ENCODE measurements around the gene ANKS1B. TPM values are rescaled to one million over a fixed set of nuclear protein-coding genes. Genes with fewer than 3 reads are reported as not detected.

Gene ANKS1B
- total RNA-seq, 2 donors from 2014 or later = 32.7 to 37.1 TPM

DNA sequence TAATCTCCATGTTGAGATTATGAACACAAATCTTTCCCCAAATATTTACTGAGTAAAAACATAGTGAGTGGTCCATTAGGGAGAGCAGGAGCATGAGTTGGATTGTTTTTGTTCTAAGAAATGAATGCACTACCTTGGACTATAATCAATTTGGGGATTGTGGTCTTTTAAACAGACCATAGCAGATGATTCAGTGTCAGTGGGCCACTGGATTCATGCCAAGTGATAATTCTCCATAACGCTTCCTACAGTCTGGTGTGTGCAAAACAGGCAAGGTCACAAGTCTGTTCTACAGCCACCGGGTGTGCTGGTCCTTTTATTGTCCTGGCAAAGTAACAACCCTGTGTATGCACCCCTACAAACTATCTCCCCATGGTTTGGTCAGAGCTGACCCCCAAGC, 1073.3 kb downstream of the ANKS1B start:
- intact Hi-C loops (cut with DNase I) = no loop called here
- no peak for DNase-seq (ENCODE audit: low spot score)

DNA sequence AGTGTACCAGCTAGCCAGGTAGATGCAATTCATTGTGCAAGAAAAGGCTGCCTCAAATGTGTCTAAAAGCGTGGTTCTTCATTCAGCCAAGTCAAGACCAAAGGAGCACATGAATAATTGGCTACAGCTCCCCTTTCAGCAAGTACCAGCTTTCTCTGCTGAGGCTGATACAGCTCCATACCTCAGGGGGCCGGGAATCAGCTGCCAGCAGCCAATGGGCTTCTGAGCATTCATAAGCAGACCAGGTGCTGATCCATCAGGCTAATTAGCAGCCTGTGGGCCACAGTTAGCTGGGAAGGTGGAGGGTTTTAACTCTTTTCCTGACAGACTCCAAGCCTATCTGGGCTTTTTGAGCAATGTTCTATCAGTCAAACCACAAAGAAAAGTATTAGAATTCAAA, 1075.0 kb downstream of the ANKS1B start:
- DNase-seq (ENCODE audit: low spot score) = no peak
- intact Hi-C loops (cut with DNase I) = no loop called here

DNA sequence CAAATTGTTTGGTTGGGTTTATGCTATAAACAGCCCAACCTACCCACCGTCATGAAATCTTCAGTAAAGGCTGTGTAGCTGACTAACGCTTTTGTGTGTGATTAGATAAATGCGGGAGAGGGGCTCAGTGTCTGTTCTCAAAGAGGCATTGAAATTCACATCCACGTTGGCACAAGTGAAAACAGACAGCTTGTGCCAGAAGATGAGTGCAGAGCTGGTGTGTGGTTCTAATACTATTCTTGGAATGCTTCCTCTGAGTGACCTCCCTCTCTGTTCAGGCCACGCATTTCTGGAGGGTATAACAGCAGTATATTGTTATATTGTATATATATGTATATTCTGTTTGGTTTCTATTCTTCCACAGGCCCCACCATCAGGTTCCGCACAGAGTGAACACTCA, 1075.9 kb downstream of the ANKS1B start:
- no peak for DNase-seq (ENCODE audit: low spot score)
- intact Hi-C loops (cut with DNase I) = no loop called here

DNA sequence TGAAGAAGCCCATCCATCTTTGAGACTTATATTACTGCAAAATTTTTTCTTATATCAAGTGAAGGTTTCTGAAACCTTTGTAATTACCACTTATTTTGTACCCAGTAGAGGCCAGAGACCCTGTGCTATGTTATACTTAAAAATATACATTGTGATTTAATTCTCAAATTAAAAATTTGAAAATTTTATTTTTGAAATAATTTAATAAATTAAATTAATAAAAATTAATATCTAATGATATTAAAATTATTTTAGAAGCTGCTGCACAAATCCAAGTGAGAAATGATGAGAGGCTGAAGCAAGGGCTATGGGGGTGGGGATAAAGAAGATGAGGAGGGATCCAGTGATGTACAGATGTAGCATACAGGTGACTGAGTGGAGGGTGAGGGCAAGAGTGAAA, 1080.9 kb downstream of the ANKS1B start:
- intact Hi-C loops (cut with DNase I) = no loop called here
- no peak for DNase-seq (ENCODE audit: low spot score)

DNA sequence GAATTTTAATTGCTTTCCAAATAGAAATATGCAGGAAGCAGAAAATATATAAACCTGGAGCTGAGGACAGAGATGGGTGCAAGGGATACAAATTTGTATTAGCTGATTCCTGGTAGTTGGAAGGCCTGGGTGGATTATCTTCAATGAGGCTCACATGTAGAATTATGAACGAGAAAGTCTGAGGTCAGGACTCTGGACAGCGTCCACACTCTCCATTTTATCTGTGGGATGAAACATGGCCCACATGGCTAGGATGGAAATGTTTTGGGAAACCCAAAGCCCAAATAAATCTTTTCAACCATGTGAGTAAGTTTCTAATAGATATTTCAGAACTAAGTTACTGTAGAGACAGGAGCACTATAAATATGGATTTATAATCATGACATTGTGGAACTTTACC, 1083.5 kb downstream of the ANKS1B start:
- intact Hi-C loops (cut with DNase I) = no loop called here
- DNase-seq (ENCODE audit: low spot score) = no peak

DNA sequence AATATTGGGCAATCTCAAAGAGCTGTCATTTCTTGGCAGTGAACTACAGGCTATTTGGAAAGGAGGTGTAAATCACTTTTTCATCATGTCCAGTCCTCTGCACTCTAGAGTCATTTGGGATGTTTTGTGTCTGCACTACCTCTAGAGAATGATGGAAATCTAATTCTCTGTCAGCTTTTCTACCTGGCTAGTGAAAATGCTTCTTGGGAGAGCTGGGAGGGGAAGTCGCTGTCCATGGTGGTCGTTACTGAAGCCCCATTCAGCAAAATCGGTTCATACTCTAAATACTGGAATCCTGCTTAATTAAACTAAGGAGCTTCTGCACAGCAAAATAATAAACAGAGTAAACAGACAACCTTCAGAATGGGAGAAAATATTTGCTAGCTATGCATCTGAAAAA, 1087.8 kb downstream of the ANKS1B start:
- intact Hi-C loops (cut with DNase I) = no loop called here

DNA sequence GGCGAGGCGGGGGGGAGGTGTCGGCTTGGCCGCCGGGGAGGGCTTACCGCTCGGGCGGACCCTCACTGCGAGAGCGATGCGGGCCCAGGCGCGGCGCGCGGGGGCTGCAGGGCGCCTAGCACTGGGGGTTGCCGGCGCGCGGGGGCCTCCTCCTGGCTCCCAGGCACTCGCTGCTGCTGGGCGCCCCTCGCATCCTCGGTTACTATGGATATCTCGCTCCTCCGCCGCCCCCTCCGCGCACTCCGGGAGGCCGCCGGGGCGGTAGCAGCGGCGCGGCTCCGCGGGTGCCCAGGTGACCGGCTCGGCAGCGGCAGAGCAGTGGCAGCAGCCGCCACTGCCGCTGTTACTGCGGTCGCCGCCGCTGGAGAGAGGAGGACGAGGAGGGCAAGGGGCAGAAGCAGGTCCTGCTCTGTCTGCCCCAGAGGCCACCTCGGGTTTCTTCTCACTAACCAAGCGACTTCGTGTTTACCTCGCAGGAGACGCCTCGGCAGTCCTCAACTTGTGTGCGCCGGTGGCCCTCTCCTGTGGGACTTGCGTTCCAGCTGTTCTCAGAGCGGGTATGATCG, 1089.6 kb downstream of the ANKS1B start:
- DNase-seq (ENCODE audit: low spot score) = no peak
- intact Hi-C loops (cut with DNase I) = no loop called here

More for the DNA sequence above, 1087.8 kb downstream of the ANKS1B start:
- DNase-seq (ENCODE audit: low spot score) = no peak

DNA sequence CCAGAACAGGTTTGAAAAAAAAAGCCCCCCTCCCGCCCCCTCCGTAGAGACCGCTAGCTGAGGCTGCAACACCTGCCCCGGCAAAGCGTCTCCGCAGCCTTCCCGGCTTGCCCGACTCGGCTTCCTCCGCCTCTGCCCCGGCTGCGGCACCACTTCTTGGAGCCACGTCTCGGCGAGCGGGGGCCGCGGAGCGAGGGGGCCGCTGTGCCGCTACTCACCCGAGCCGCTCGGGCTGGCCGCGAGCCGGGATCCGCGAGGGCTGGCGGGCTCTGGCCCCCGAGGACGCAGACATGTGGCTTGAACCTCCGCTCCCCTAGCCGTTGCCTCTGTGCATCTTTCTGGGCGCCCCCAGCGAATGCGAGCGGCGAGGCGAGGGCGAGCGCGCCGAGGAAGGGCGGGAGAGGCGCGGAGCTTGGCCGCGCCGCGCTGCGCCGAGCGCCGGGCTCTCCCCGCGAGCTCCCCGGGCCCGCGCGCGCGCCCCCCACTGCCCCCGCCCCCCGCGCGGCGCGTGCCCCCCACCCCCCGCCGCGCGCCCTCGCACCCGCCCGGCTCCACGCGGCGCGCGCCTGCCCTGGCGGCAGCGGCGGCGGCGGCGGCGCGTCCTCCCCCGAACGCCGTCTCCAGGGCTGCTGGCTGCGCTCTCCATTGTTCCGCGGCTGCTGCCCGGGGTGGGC, 1090.2 kb downstream of the ANKS1B start:
- intact Hi-C loops (cut with DNase I) = no loop called here

DNA sequence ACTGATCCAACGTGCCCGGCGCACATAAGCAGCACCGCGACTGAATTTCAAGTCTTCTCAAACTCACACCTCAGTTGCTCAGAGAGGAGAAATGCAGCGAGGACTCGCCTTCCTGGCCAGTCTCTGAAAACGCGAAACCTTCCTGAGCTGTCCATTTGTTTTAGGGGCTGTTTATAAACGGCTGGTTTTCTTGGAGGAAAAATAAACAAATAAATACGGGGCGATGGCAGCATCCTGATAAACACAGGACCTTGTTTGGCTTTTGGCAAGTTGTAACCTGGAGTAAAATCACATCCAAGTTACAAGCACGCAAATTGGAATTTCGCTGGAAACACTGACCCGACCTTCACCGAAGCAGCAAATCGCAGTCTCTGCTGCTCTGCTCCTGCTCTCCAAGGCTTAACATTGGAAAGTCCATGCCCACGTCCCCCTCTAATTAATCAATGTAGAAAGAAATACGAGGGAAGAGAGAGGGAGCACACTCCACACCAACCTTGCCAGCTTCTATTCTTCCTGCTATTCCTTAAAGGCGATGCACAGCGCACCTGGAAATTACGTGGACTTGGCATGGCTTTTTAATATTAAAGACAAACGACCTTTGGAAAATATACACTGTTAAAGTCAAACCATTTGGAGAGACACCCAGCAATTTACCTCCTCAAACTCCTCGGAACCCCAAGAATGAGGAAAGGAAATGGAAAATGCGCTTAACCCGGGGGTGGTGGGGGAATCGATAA, 1090.9 kb downstream of the ANKS1B start:
- intact Hi-C loops (cut with DNase I) = no loop called here
- DNase-seq (ENCODE audit: low spot score) = no peak

More for the DNA sequence above, 1090.2 kb downstream of the ANKS1B start:
- DNase-seq (ENCODE audit: low spot score) = no peak

DNA sequence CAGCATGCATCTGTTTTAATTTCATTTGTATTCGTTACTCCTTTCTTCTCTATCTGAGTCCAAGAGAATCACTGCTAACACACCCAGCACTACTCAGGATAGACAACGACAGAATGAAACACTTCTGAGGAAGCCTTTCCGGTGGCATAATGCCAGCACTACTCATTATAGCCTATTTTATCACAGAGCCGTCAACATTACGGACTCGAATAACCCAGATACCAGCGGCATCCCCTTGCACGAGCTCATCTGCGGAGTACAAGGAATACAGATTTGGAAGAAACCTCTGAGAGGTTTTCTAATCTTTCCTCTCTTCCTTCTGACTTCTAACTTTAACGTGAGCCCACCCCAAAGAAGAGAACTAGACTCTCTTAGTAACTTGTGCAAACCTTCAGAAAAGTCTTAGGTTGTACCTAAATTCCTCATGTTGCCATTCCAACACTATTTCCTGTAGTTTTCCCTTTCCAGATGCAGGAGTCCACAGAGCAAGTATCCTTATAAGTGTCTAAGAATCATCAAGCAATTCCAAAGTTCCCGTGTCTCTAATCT, 1091.5 kb downstream of the ANKS1B start:
- intact Hi-C loops (cut with DNase I) = no loop called here
- no peak for DNase-seq (ENCODE audit: low spot score)

DNA sequence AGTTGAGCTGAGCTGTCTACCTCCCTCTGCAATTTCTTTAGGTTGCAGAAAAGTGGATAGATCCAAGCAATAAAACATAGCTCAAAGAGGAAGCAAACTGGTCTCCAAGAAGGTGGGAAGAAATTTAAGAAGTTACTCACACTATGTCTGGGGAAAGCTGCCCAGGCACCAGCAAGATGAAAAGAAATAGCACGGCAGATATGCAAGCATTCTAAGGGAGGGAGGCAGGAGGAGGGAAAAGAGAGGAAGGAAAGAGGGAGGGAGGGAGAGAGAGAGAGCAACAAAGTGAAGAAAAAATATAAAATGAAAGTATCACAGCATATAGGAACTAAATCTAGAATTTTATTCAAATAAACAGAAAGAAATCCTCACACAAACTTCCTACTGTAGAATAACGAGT, 1099.0 kb downstream of the ANKS1B start:
- no peak for DNase-seq (ENCODE audit: low spot score)
- intact Hi-C loops (cut with DNase I) = no loop called here

DNA sequence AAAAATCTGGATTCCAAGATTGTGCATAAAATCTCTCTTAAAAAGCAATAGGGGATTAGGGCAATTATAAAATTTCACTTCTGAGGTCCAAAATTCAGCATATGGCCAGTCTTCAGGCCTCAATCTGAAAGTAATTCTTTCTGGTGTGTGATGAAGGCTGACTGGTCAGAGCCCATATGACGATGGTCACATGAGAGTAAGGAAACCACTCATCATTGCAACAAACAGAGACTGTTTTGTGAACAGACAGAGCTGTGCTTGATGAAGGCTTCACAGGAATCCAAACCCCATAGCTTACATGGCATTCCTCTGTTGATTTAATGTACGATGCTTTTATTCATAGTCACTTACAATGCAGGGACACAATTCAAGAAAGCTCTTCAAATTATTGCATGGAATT, 1101.5 kb downstream of the ANKS1B start:
- intact Hi-C loops (cut with DNase I) = no loop called here

DNA sequence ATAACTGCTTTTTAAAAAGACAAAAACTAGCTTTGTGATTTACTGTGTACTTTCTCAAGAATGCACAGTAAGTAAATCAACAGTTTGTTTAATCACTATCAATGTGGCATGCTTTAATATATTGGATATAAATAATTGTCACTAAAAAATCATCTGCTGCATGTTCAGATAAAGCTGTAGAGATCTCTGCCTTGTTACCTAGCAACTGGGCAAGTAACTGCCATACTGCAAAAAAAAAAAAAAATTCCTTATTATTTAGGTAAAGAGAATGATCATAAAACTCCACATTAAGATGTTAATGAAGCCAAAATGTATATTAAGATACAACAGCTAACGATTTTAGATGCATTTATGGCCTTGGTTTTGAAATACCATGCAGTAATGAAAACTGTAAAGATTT, 1102.2 kb downstream of the ANKS1B start:
- intact Hi-C loops (cut with DNase I) = no loop called here
- no peak for DNase-seq (ENCODE audit: low spot score)

More for the DNA sequence above, 1101.5 kb downstream of the ANKS1B start:
- DNase-seq (ENCODE audit: low spot score) = no peak

DNA sequence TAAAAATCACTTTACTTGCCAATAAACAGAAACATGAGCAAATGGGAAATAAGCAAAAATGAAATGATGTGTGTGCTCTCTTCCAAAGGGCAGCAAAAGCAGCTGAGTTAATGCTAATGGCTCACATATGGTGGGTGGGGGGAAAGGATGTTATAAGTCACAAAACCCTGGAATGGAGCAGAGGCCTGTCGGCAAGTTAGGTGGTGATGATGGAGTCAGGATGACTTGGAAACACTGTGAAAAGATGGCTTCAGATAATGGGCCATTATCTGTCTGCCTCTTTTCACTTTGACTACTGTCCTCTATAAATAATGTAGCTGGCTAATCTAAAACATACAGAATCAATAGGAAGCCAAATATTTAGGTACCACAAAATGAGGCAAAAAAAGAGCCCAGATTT, 1111.0 kb downstream of the ANKS1B start:
- no peak for DNase-seq (ENCODE audit: low spot score)
- intact Hi-C loops (cut with DNase I) = no loop called here

DNA sequence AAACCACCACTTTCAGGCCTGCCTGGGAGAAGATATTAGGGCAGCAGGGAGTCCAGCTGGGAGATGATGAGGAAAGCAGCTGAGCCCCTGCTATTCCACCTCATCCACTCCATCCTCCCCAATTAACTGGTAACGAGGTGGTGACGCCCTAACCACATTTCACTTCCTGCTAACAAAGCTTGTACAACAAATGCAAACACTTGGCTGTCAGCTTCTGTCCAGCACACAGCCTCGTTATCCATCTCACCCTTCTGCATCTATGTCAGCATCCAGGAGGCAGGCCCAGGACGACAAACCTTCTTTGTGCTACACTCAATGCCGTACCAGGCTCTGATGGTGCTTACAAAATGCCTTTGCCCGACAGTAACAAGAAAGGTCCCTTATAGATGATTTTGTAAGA, 1114.2 kb downstream of the ANKS1B start:
- intact Hi-C loops (cut with DNase I) = no loop called here
- DNase-seq (ENCODE audit: low spot score) = no peak

DNA sequence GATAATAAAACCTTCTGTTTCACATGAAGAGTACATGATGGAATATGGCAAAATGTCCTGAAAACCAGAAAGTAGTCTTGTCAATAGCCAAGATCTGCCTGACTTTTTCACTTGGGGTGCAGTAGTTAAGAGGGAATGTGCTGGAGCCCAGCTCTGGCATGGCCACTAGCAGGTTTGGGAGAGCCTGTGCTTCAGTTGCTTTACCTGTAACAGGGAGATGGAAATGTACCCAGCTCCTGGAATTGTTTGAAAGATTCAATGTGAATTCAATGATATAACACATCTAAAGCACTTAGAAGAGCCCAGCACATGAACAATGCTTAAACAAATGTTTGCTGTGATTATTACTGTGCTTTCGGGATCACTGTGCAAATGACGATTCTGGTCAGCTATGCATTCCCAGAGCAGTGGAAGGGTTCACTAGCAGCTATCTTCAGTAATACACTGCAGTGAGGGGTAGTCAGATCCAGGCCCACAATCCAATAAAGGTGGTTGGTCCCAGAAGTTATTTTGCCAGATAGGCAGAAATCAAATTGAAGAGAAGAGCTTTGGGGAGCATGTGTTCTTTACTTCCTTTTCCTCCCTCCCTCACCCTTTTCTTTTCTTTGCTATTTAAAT, 1114.7 kb downstream of the ANKS1B start:
- intact Hi-C loops (cut with DNase I) = no loop called here

DNA sequence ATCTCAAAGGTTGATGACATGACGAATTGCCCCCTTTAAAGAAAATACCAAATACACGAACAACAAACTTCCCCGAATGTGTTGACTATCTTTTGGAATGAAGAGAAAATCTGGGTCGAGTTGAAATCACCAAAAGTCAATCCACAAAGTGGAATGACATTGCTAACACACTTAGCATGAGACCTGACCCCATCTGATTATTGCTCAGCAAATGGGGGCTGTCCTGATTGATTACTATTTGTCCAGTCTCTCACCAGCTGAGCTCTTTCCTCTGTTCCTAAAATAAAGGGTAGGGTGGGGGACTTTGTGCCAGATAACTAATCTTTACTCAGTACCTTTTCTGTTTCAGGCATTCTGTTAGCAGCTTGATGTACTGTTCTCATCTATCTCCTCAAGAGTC, 1116.2 kb downstream of the ANKS1B start:
- intact Hi-C loops (cut with DNase I) = no loop called here
- DNase-seq (ENCODE audit: low spot score) = no peak

More for the DNA sequence above, 1114.7 kb downstream of the ANKS1B start:
- DNase-seq (ENCODE audit: low spot score) = no peak

DNA sequence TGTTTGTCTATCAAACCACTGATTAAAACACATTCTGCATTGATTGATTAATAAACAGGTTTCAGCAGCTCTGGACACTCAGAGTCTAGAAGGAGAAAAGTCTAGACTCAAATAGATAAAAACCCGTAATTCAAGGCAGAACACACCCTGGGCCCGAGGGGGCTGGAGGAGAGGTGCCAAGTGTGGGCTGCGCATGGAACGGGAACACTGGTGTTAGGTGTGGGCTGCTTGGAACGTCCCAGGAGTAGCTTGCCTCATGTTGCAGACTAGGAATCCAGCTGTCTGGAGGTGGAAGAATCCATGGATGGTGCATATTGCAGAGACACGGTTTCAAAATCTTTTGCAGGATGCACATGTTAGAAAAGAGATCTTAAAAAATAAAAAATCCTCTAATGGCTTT, 1116.7 kb downstream of the ANKS1B start:
- intact Hi-C loops (cut with DNase I) = no loop called here
- no peak for DNase-seq (ENCODE audit: low spot score)

DNA sequence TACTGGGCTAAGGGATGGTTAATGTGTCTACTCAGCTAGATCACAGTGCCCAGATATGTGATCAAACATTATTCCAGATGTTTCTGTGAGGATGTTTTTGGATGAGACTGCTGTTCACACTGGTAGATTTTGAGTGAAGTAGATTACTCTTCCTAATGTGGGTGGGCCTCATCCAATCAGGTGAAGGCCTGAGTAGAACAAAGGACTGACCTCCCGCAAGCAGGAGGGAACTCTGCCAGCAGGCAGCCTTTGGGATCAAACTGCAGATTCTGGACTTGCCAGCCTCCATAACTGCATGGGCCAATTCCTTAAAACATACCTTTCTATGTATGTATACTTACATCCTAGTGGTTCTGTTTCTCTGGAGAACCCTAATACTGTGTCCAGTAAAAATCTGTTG, 1120.4 kb downstream of the ANKS1B start:
- no peak for DNase-seq (ENCODE audit: low spot score)
- intact Hi-C loops (cut with DNase I) = no loop called here

DNA sequence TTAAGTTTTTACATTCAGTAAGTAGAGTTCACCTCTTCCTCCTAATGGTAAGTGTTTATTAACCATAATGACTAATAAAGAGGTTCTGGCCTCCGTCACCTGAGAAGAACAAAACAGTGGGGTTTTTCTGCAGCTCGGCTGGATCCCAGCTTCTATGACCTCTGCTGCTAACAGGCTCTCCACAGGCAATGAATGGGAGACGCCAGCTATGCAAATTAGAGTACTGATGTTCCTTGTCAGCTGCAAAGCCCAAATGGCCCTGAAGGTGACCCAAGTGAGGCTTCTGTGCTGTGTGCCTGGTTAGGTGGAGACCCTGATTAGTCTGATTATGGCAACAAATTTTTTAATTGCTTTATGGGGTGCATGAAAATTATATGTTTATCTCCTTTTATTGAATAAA, 1121.6 kb downstream of the ANKS1B start:
- intact Hi-C loops (cut with DNase I) = no loop called here
- no peak for DNase-seq (ENCODE audit: low spot score)

Measured in posterior vena cava (tissue), 2 donors.